Epithelial cell of proximal tubule (primary cell): ENCODE results near the gene GATA3. TPM values are rescaled to one million over a fixed set of nuclear protein-coding genes. Genes with fewer than 3 reads are reported as not detected.

ENCODE experiments used
- DNase-seq: peaks from one replicate; pipeline ENCODE4 v3.0.0-alpha.2; 2011; ENCODE audit warnings: low read depth
- H3K4me3 ChIP-seq: 2 replicates; pipeline ENCODE4 v1.5.1; 2011; ENCODE audit warnings: low read depth, mild to moderate bottlenecking, low read length
- CTCF ChIP-seq: conservative IDR thresholded peaks from 2 replicates; pipeline ENCODE4 v1.5.1; 2012; ENCODE audit warnings: low read depth, mild to moderate bottlenecking, low read length
- total RNA-seq: library from RNA; depleted of rRNA; stranded (reverse); fragments of >200 nt; gene quantifications from 2 replicates; pipeline ENCODE4 v1.2.3, GENCODE V29; 2015

The GATA3 gene
- total RNA-seq, 1 donor from 2014 or later, result 3.2 TPM

- no peak for DNase-seq
- TF ChIP-seq CTCF, result no peak
- no peak overlapping the region for H3K4me3 ChIP-seq
These were observed 3.3 kb downstream of the GATA3 start for GRCh38 chr10:8057636-8058273.

- H3K4me3 ChIP-seq, result no peak overlapping the region
- DNase-seq, result no peak
- no peak for TF ChIP-seq CTCF
These were observed 4.0 kb downstream of the GATA3 start for GRCh38 chr10:8058274-8059111.

- no peak overlapping the region for H3K4me3 ChIP-seq
- TF ChIP-seq CTCF, result no peak
- no peak for DNase-seq
These were observed 4.9 kb downstream of the GATA3 start for GRCh38 chr10:8059191-8059936.

GRCh38 chr10:8060010-8060703, 5.7 kb downstream of the GATA3 start:
- no peak overlapping the region for H3K4me3 ChIP-seq
- no peak for TF ChIP-seq CTCF
- DNase-seq, result no peak

GRCh38 chr10:8060704-8061121, 6.2 kb downstream of the GATA3 start:
- no peak overlapping the region for H3K4me3 ChIP-seq
- no peak for TF ChIP-seq CTCF
- DNase-seq, result no peak

- TF ChIP-seq CTCF, result no peak
- DNase-seq, result no peak
- H3K4me3 ChIP-seq, result no peak overlapping the region
These were observed 7.1 kb downstream of the GATA3 start for GRCh38 chr10:8061274-8062211.
